HFF-Myc (cell line): ENCODE data around the gene FBXL16.

Experiments
- DNase-seq: peaks from one replicate; pipeline ENCODE4 v3.0.0-alpha.2; 2011; ENCODE audit warnings: low read depth; ENCODE audit errors: extremely low read depth
- H3K4me3 ChIP-seq: replicated peaks from 2 replicates; pipeline ENCODE4 v1.5.1; 2011; ENCODE audit warnings: low read depth, mild to moderate bottlenecking, control low read depth, low read length
- CTCF ChIP-seq: IDR thresholded peaks from 2 replicates; pipeline ENCODE4 v1.5.1; 2012; ENCODE audit warnings: mild to moderate bottlenecking, low read depth, low read length, control low read depth; ENCODE audit errors: missing control alignments

Gene FBXL16

GRCh38 chr16:680967-681745 lies 24.4 kb downstream of the FBXL16 start:
- DNase-seq = no peak
- no peak for TF ChIP-seq CTCF
- peak overlapping the region; percentile 83 for H3K4me3 ChIP-seq

- no peak for TF ChIP-seq CTCF
- peak overlapping the region; percentile 83 for H3K4me3 ChIP-seq
- no peak for DNase-seq
These were observed 25.0 kb downstream of the FBXL16 start for GRCh38 chr16:680625-680945.

- H3K4me3 ChIP-seq = peak within 1 kb of the TSS; percentile 83
- TF ChIP-seq CTCF = no peak
- DNase-seq = no peak
These were observed 25.6 kb downstream of the FBXL16 start, which contains the start of gene STUB1 for GRCh38 chr16:679814-680624. STUB1 (plus strand) TSS chr16:680410; CDS start chr16:680526, 116 bp downstream.

GRCh38 chr16:678858-679813 lies 26.5 kb downstream of the FBXL16 start:
- no peak for DNase-seq
- H3K4me3 ChIP-seq = peak overlapping the region; percentile 34
- no peak for TF ChIP-seq CTCF

GRCh38 chr16:678209-678857 lies 27.3 kb downstream of the FBXL16 start:
- DNase-seq = no peak
- H3K4me3 ChIP-seq = no peak overlapping the region
- TF ChIP-seq CTCF = no peak
